ENCODE results near the gene CFL2. TPM values are rescaled to one million over a fixed set of nuclear protein-coding genes. Genes with fewer than 3 reads are reported as not detected.

CFL2 gene
- total and polyA plus RNA-seq, 2 of the 13 experiments (the other 11 are each of a cell fraction or from before 2014, with no cell fraction given), result 114 to 158 TPM

DNA sequence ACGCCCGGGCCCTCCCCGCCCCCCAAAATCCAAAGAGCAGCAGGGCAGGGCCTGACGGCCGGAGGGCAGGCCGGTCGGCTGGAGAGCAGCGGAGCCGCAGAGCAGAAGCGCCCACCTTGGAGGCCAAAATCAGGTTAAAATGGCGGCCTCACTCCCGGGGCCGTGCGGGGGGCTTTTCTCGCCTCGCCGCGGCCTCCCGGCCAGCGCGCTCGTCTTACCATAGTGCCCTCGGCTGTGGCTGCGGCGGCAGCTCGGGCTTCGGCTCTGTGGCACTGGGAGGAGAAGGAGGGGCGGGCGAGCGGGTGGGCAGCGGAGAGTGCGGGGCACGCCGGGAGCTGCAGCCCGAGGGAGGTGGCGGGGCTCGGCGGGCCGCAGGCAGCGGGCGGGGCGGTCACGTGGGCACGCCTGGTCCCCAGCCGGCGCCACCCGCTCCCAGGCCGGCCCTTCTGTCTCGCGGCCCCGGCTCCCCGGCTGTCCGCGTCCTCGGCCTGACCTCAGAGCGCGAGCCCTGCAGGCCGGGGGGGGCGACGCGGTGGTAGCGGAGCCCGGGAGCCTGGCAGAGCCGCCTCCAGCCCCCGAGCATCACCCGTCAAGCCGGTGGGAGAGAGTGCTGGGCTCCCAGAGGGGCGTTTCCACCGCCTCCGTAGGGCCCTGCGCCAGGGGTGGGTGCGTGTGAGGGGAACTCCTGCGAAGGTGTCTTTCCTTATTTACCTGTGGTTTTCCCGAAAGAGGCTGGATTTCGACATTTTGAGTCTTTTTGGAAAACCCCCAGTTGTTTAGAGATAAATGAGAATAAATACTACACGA is at the start of gene CFL2 (continued):
- TF ChIP-seq ZNF788 (CRISPR knock-in tag; IDR thresholded peaks at IDR 0.05; ENCODE audit: borderline replicate concordance) (peak; percentile 97), IKZF4 (CRISPR knock-in tag; IDR thresholded peaks at IDR 0.05; ENCODE audit: borderline replicate concordance, low read depth, not compliant biosample characterization) (peak; percentile 92), ZC3H4 (CRISPR knock-in tag; IDR thresholded peaks at IDR 0.05; ENCODE audit: borderline replicate concordance) (no peak), MIXL1 (CRISPR knock-in tag; IDR thresholded peaks at IDR 0.05) (no peak), SIX1 (CRISPR knock-in tag; IDR thresholded peaks at IDR 0.05; ENCODE audit: borderline replicate concordance) (no peak), CENPT (CRISPR knock-in tag; IDR thresholded peaks at IDR 0.05; ENCODE audit: low read depth) (peak; percentile 95), KAT8 (CRISPR knock-in tag; IDR thresholded peaks at IDR 0.05) (peak; percentile 80)
- TF ChIP-seq, protein P1, sequence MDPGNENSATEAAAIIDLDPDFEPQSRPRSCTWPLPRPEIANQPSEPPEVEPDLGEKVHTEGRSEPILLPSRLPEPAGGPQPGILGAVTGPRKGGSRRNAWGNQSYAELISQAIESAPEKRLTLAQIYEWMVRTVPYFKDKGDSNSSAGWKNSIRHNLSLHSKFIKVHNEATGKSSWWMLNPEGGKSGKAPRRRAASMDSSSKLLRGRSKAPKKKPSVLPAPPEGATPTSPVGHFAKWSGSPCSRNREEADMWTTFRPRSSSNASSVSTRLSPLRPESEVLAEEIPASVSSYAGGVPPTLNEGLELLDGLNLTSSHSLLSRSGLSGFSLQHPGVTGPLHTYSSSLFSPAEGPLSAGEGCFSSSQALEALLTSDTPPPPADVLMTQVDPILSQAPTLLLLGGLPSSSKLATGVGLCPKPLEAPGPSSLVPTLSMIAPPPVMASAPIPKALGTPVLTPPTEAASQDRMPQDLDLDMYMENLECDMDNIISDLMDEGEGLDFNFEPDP (CRISPR knock-in tag; conservative IDR thresholded peaks at IDR 0.05), result no peak
- TF ChIP-seq, protein P2, sequence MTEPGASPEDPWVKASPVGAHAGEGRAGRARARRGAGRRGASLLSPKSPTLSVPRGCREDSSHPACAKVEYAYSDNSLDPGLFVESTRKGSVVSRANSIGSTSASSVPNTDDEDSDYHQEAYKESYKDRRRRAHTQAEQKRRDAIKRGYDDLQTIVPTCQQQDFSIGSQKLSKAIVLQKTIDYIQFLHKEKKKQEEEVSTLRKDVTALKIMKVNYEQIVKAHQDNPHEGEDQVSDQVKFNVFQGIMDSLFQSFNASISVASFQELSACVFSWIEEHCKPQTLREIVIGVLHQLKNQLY (CRISPR knock-in tag; IDR thresholded peaks at IDR 0.05), result no peak
- TF ChIP-seq, protein P3, sequence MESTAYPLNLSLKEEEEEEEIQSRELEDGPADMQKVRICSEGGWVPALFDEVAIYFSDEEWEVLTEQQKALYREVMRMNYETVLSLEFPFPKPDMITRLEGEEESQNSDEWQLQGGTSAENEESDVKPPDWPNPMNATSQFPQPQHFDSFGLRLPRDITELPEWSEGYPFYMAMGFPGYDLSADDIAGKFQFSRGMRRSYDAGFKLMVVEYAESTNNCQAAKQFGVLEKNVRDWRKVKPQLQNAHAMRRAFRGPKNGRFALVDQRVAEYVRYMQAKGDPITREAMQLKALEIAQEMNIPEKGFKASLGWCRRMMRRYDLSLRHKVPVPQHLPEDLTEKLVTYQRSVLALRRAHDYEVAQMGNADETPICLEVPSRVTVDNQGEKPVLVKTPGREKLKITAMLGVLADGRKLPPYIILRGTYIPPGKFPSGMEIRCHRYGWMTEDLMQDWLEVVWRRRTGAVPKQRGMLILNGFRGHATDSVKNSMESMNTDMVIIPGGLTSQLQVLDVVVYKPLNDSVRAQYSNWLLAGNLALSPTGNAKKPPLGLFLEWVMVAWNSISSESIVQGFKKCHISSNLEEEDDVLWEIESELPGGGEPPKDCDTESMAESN (CRISPR knock-in tag; conservative IDR thresholded peaks at IDR 0.05), result peak; percentile 86
- TF ChIP-seq, protein P4, sequence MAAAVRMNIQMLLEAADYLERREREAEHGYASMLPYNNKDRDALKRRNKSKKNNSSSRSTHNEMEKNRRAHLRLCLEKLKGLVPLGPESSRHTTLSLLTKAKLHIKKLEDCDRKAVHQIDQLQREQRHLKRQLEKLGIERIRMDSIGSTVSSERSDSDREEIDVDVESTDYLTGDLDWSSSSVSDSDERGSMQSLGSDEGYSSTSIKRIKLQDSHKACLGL (CRISPR knock-in tag; IDR thresholded peaks at IDR 0.05), result peak; percentile 96
- TF ChIP-seq, protein P5, sequence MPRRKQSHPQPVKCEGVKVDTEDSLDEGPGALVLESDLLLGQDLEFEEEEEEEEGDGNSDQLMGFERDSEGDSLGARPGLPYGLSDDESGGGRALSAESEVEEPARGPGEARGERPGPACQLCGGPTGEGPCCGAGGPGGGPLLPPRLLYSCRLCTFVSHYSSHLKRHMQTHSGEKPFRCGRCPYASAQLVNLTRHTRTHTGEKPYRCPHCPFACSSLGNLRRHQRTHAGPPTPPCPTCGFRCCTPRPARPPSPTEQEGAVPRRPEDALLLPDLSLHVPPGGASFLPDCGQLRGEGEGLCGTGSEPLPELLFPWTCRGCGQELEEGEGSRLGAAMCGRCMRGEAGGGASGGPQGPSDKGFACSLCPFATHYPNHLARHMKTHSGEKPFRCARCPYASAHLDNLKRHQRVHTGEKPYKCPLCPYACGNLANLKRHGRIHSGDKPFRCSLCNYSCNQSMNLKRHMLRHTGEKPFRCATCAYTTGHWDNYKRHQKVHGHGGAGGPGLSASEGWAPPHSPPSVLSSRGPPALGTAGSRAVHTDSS (CRISPR knock-in tag; conservative IDR thresholded peaks at IDR 0.05), result peak; percentile 32; the same call in 1 of the 2 replicates
- TF ChIP-seq, protein P6, sequence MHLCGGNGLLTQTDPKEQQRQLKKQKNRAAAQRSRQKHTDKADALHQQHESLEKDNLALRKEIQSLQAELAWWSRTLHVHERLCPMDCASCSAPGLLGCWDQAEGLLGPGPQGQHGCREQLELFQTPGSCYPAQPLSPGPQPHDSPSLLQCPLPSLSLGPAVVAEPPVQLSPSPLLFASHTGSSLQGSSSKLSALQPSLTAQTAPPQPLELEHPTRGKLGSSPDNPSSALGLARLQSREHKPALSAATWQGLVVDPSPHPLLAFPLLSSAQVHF (CRISPR knock-in tag; IDR thresholded peaks at IDR 0.05), result peak; percentile 83; the same call in 1 of the 2 replicates
- TF ChIP-seq, protein P7, sequence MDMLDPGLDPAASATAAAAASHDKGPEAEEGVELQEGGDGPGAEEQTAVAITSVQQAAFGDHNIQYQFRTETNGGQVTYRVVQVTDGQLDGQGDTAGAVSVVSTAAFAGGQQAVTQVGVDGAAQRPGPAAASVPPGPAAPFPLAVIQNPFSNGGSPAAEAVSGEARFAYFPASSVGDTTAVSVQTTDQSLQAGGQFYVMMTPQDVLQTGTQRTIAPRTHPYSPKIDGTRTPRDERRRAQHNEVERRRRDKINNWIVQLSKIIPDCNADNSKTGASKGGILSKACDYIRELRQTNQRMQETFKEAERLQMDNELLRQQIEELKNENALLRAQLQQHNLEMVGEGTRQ (IDR thresholded peaks at IDR 0.05; ENCODE audit: low read depth, low read length), result peak; percentile 89
- TF ChIP-seq, protein P7 (CRISPR knock-in tag; IDR thresholded peaks at IDR 0.05; ENCODE audit: borderline replicate concordance), result peak; percentile 67

Measured in HepG2 (cell line).